HG02938 (cell line): ENCODE data around the gene PRXL2A.

Experiments
- ATAC-seq: cut with Tn5 transposase; IDR thresholded peaks from one replicate; pipeline ENCODE4 v1.9.1; 2021; ENCODE audit warnings: mild to moderate bottlenecking, moderate library complexity; ENCODE audit not compliant: unreplicated experiment

PRXL2A gene

GRCh38 chr10:80443531-80443974, 35.2 kb downstream of the PRXL2A start:
- no peak for ATAC-seq

GRCh38 chr10:80444124-80444523, 35.8 kb downstream of the PRXL2A start:
- no peak for ATAC-seq

- ATAC-seq = peak; percentile 78
Measured at GRCh38 chr10:80444646-80445319, 36.4 kb downstream of the PRXL2A start.

GRCh38 chr10:80447436-80448190, 39.3 kb downstream of the PRXL2A start:
- no peak for ATAC-seq

- ATAC-seq = no peak
Measured at GRCh38 chr10:80448209-80448942, 40.0 kb downstream of the PRXL2A start.

GRCh38 chr10:80449520-80449919, 41.2 kb downstream of the PRXL2A start:
- no peak for ATAC-seq

GRCh38 chr10:80451132-80451531, 42.8 kb downstream of the PRXL2A start:
- ATAC-seq = no peak

- ATAC-seq = no peak
Measured at GRCh38 chr10:80452069-80452468, 43.7 kb downstream of the PRXL2A start.

- no peak for ATAC-seq
Measured at GRCh38 chr10:80452640-80453039, 44.3 kb downstream of the PRXL2A start.

GRCh38 chr10:80453056-80453841, 44.9 kb downstream of the PRXL2A start:
- ATAC-seq = no peak

- peak; percentile 40 for ATAC-seq
Measured at GRCh38 chr10:80453842-80454512, 45.6 kb downstream of the PRXL2A start, which contains the start of gene TSPAN14. Gene TSPAN14 (plus strand): TSS chr10:80454310. CDS start chr10:80489234, 34,924 bp downstream.

- peak; percentile 21 for ATAC-seq
Measured at GRCh38 chr10:80454513-80455460, 46.4 kb downstream of the PRXL2A start.

- ATAC-seq = no peak
Measured at GRCh38 chr10:80455461-80456349, 47.4 kb downstream of the PRXL2A start.

GRCh38 chr10:80457554-80458262, 49.4 kb downstream of the PRXL2A start:
- no peak for ATAC-seq

GRCh38 chr10:80458263-80458625, 49.9 kb downstream of the PRXL2A start:
- no peak for ATAC-seq

- no peak for ATAC-seq
Measured at GRCh38 chr10:80458638-80459037, 50.3 kb downstream of the PRXL2A start.

- ATAC-seq = peak; percentile 31
Measured at GRCh38 chr10:80459047-80459865, 50.9 kb downstream of the PRXL2A start.
